ENCODE measurements around the gene CAPN5. TPM values are rescaled to one million over a fixed set of nuclear protein-coding genes. Genes with fewer than 3 reads are reported as not detected.

The CAPN5 gene
- total and polyA plus RNA-seq, 2 of the 8 experiments (the other 6 are each of a cell fraction or from before 2014, with no cell fraction given), result 21.5 to 22.4 TPM

GRCh38 chr11:77125191-77125590 is 58.4 kb downstream of the CAPN5 start:
- H4K5ac ChIP-seq (ENCODE audit: insufficient read length, low read depth, low read length), result no peak overlapping the region
- H2AK5ac ChIP-seq (ENCODE audit: low read depth, low read length), result no peak overlapping the region
- 0 out of 2 replicates have a peak, but pooled peaks cover 6% of the 10 kb centered on the region for H3K23me2 ChIP-seq (ENCODE audit: low read depth, low read length)
- no peak overlapping the region for H3K4me3 ChIP-seq (ENCODE audit: extremely low read depth in 1 of 4, insufficient read depth in 2 of 4, low read depth in 3 of 4, low read length in 4 of 4)
- no peak overlapping the region for H3K14ac ChIP-seq (ENCODE audit: insufficient read length)
- no peak overlapping the region for H3K27ac ChIP-seq (ENCODE audit: low read depth, low read length)
- ChIA-PET POLR2A (ENCODE audit: partially characterized antibody) (no interaction called here), CTCF (ENCODE audit: partially characterized antibody) (interaction anchor here (1.1 to 13.9 kb wide), 3 partner anchors 10 to 52 kb away, joined by 4 to 187 read pairs (median 170); no protein-coding TSS in a partner anchor)
- H4K91ac ChIP-seq (replicated peaks; ENCODE audit: insufficient read length, low read length), result no peak overlapping the region
- no peak overlapping the region for H3K23ac ChIP-seq (ENCODE audit: insufficient read length)
- no peaks in the 10 kb centered on the region for H4K20me1 ChIP-seq (replicated peaks in 1 of 2; ENCODE audit: control insufficient read depth in 1 of 2, insufficient read depth in 2 of 2, low read length in 2 of 2)
- no peaks in the 10 kb centered on the region for H3K79me2 ChIP-seq (ENCODE audit: control insufficient read depth in 1 of 2, insufficient read depth in 2 of 2, low read length in 2 of 2)
- H2AFZ ChIP-seq (ENCODE audit: low read length), result no peak overlapping the region
- no peak for FAIRE-seq
- H4K8ac ChIP-seq (ENCODE audit: extremely low read depth, insufficient read depth, low read length), result no peak overlapping the region
- no peaks in the 10 kb centered on the region; a peak in 1 of 8 replicates for H3K36me3 ChIP-seq (ENCODE audit: control insufficient read depth in 2 of 4, insufficient read depth in 4 of 4, low read length in 3 of 4)
- H3K4me1 ChIP-seq (replicated peaks in 1 of 4; ENCODE audit: control insufficient read depth in 3 of 4, insufficient read depth in 4 of 4, low read length in 3 of 4), result peaks cover 4 to 15% (median 9%) of the 10 kb centered on the region in 4 experiments
- no peak overlapping the region for H2BK20ac ChIP-seq (ENCODE audit: low read length)
- H3K27me3 ChIP-seq (replicated peaks in 1 of 4; ENCODE audit: control insufficient read depth in 3 of 4, extremely low read depth in 1 of 4, insufficient read depth in 3 of 4, low read length in 3 of 4), result 0 out of 7 replicates have a peak, but pooled peaks cover 0 to 2% (median 0%) of the 10 kb centered on the region in 4 experiments
- no peak overlapping the region for H2BK12ac ChIP-seq (ENCODE audit: low read depth, low read length)
- no peaks in the 10 kb centered on the region for H3K9me3 ChIP-seq (ENCODE audit: insufficient read depth in 2 of 2, low read depth in 1 of 2, low read length in 1 of 2)
- no peak overlapping the region for H3K18ac ChIP-seq (ENCODE audit: extremely low read depth, low read length)
- no peak overlapping the region for H3K9ac ChIP-seq (replicated peaks in 1 of 4; ENCODE audit: extremely low read depth in 1 of 4, low read depth in 3 of 4, low read length in 3 of 4)
- no peak for DNase-seq (ENCODE audit: low read depth in 1 of 2, low spot score in 2 of 2)
- 88% methylated on average over 6 of the region's 6 CpGs; no CpG with 5 or more reads in 1 of the 2 experiments for whole genome bisulfite sequencing, 2 experiments (ENCODE audit: extremely low coverage in 1 of 2, insufficient coverage in 1 of 2, insufficient read length in 1 of 2, insufficient replicate concordance in 2 of 2, low coverage in 1 of 2, low lambda C conversion rate in 2 of 2, missing lambda C conversion rate in 1 of 2)
- no peak overlapping the region for H3K4ac ChIP-seq (replicated peaks; ENCODE audit: insufficient read length, low read depth, low read length)
- H3K79me1 ChIP-seq (ENCODE audit: low read depth, low read length), result no peaks in the 10 kb centered on the region
- H2BK120ac ChIP-seq (replicated peaks; ENCODE audit: low read depth, low read length), result no peak overlapping the region
- H3K56ac ChIP-seq (replicated peaks; ENCODE audit: insufficient read length, low read depth, low read length), result no peak overlapping the region
- no peak overlapping the region for H2BK5ac ChIP-seq (ENCODE audit: low read depth, low read length)
- no peak overlapping the region for H3K4me2 ChIP-seq (ENCODE audit: insufficient read depth in 1 of 2, low read depth in 2 of 2, low read length in 2 of 2)
- H2BK15ac ChIP-seq (ENCODE audit: low read length), result no peak overlapping the region
- no peak for TF ChIP-seq SAP30 (IDR thresholded peaks at IDR 0.05; ENCODE audit: insufficient read depth, insufficient replicate concordance, low read length)
- TF ChIP-seq TBP (IDR thresholded peaks at IDR 0.05; ENCODE audit: low read depth, low read length), result no peak
- TF ChIP-seq JUND (IDR thresholded peaks at IDR 0.05; ENCODE audit: low read length), result no peak
- TF ChIP-seq GABPA (IDR thresholded peaks at IDR 0.05; ENCODE audit: borderline replicate concordance, insufficient read depth, low read length), result no peak
- TF ChIP-seq TEAD4 (IDR thresholded peaks at IDR 0.05; ENCODE audit: low read depth, low read length), result no peak
- TF ChIP-seq POLR2A (IDR thresholded peaks at IDR 0.05; ENCODE audit: control extremely low read depth in 1 of 2, low read depth in 2 of 2, low read length in 2 of 2), result no peak
- no peak for TF ChIP-seq JUN (IDR thresholded peaks at IDR 0.05; ENCODE audit: low read depth, low read length)
- TF ChIP-seq EP300 (IDR thresholded peaks at IDR 0.05; ENCODE audit: borderline replicate concordance in 1 of 2, low read depth in 2 of 2, low read length in 2 of 2), result no peak
- no peak for TF ChIP-seq SRF (IDR thresholded peaks at IDR 0.05; ENCODE audit: low read depth, low read length)
- TF ChIP-seq SIX5 (IDR thresholded peaks at IDR 0.05; ENCODE audit: low read depth, low read length), result no peak
- no peak for TF ChIP-seq BRCA1 (IDR thresholded peaks at IDR 0.05; ENCODE audit: low read depth, low read length)
- no peak for TF ChIP-seq POLR2AphosphoS5 (IDR thresholded peaks at IDR 0.05; ENCODE audit: low read depth, low read length)
- TF ChIP-seq BACH1 (IDR thresholded peaks at IDR 0.05; ENCODE audit: low read length), result no peak
- no peak for TF ChIP-seq PHF8 (conservative IDR thresholded peaks at IDR 0.05; ENCODE audit: low read depth, low read length)
- no peak for TF ChIP-seq E2F6 (IDR thresholded peaks at IDR 0.05)
